Endodermal cell (in vitro differentiated cells): Measurements from ENCODE around the gene SLC30A2. TPM values are rescaled to one million over a fixed set of nuclear protein-coding genes. Genes with fewer than 3 reads are reported as not detected.

Experiments used
- DNase-seq: peaks from one replicate; pipeline ENCODE4 v3.0.0-alpha.2; 2017
- H3K27ac ChIP-seq: 2 replicates; pipeline ENCODE4 v1.5.1; 2013; ENCODE audit warnings: mild to moderate bottlenecking, low read depth, low read length, moderate library complexity
- H3K27me3 ChIP-seq: 2 replicates; pipeline ENCODE4 v1.6.1; 2013; ENCODE audit warnings: mild to moderate bottlenecking, low read length, moderate library complexity; ENCODE audit not compliant: insufficient read depth, control insufficient read depth, poor library complexity, severe bottlenecking
- H3K36me3 ChIP-seq: 2 replicates; pipeline ENCODE4 v1.7.0; 2013; ENCODE audit warnings: mild to moderate bottlenecking, low read length, moderate library complexity; ENCODE audit not compliant: control insufficient read depth, insufficient read depth
- H3K4me1 ChIP-seq: one replicate; pipeline ENCODE4 v1.7.0; 2013; ENCODE audit warnings: low read length; ENCODE audit not compliant: control insufficient read depth, insufficient read depth
- H3K4me3 ChIP-seq: 2 replicates; pipeline ENCODE4 v1.5.1; 2013; ENCODE audit warnings: mild to moderate bottlenecking, low read length, moderate library complexity
- H3K9ac ChIP-seq: 2 replicates; pipeline ENCODE4 v1.6.1; 2013; ENCODE audit warnings: mild to moderate bottlenecking, low read length, moderate library complexity; ENCODE audit not compliant: poor library complexity, severe bottlenecking; ENCODE audit errors: extremely low read depth
- H3K9me3 ChIP-seq: 2 replicates; pipeline ENCODE4 v1.6.1; 2013; ENCODE audit warnings: mild to moderate bottlenecking, low read length, moderate library complexity; ENCODE audit not compliant: control insufficient read depth
- H3K27ac Mint-ChIP-seq: 2 replicates; pipeline ENCODE4 v1.8.0; 2020; ENCODE audit warnings: mixed read lengths
- H3K27me3 Mint-ChIP-seq: 2 replicates; pipeline ENCODE4 v1.8.0; 2021; ENCODE audit warnings: mild to moderate bottlenecking, mixed read lengths; ENCODE audit not compliant: insufficient read depth
- H3K36me3 Mint-ChIP-seq: 2 replicates; pipeline ENCODE4 v1.8.0; 2020; ENCODE audit warnings: low read depth, mixed read lengths
- H3K4me1 Mint-ChIP-seq: 2 replicates; pipeline ENCODE4 v1.8.0; 2020; ENCODE audit warnings: mixed read lengths
- H3K4me3 Mint-ChIP-seq: 2 replicates; pipeline ENCODE4 v1.8.0; 2020; ENCODE audit warnings: mild to moderate bottlenecking, moderate library complexity, mixed read lengths
- H3K9me3 Mint-ChIP-seq: 2 replicates; pipeline ENCODE4 v1.8.0; 2020; ENCODE audit warnings: mild to moderate bottlenecking, mixed read lengths
- CTCF ChIP-seq: fragments of 200-600 bp; sonication (generic); conservative IDR thresholded peaks from 2 replicates; pipeline ENCODE4 v1.5.0; 2021; ENCODE audit warnings: antibody characterized with exemption, mild to moderate bottlenecking
- WGBS, 2 experiments: methylation state at CpG; one replicate each; pipeline versions ENCODE4 v1.1.5 to v1.1.7; 2013; ENCODE audit warnings: missing lambda C conversion rate in 2 of 2, mixed read lengths in 1 of 2; ENCODE audit not compliant: insufficient coverage in 1 of 2, insufficient read length in 1 of 2; 5-methylcytosine and 5-hydroxymethylcytosine counted together
- total RNA-seq, 2 donors: library from RNA; stranded (reverse); fragmentation: NEBNext Ultra II Directional in 1 of 2; extraction: Animal tissue kit (Norgen Biotek cat#: 25700) in 1 of 2; gene quantifications; 2 replicates in 1 of 2; 3 replicates in 1 of 2; pipeline ENCODE4 v1.2.1, GENCODE V29; 2021

SLC30A2 gene
- total RNA-seq, 2 donors from 2014 or later = not detected

- Histone ChIP-seq H3K9me3 (no peaks in the 10 kb centered on the region), H3K27me3 (peaks cover 51% of the 10 kb centered on the region), H3K36me3 (no peaks in the 10 kb centered on the region), H3K9ac (no peak overlapping the region), H3K27ac (no peak overlapping the region), H3K4me1 (peaks cover 3% of the 10 kb centered on the region), H3K4me3 (no peak overlapping the region)
- DNase-seq = no peak
- Mint-ChIP-seq H3K36me3 (no peaks in the 10 kb centered on the region), H3K4me3 (no peak overlapping the region), H3K9me3 (no peaks in the 10 kb centered on the region), H3K4me1 (peaks cover 3% of the 10 kb centered on the region), H3K27me3 (peaks cover 60% of the 10 kb centered on the region), H3K27ac (no peak overlapping the region)
- WGBS, 2 experiments = 96 to 97% methylated on average over 6 of the region's 6 CpGs
- no peak for TF ChIP-seq CTCF
Measured at GRCh38 chr1:26050248-26050640, 4.3 kb upstream of the SLC30A2 start.

- peaks cover 56% of the 10 kb centered on the region for H3K27me3 ChIP-seq
- WGBS, 2 experiments = 83 to 85% methylated on average over 9 to 10 of the region's 10 CpGs
Measured at GRCh38 chr1:26049531-26050247, 3.8 kb upstream of the SLC30A2 start.

DNA sequence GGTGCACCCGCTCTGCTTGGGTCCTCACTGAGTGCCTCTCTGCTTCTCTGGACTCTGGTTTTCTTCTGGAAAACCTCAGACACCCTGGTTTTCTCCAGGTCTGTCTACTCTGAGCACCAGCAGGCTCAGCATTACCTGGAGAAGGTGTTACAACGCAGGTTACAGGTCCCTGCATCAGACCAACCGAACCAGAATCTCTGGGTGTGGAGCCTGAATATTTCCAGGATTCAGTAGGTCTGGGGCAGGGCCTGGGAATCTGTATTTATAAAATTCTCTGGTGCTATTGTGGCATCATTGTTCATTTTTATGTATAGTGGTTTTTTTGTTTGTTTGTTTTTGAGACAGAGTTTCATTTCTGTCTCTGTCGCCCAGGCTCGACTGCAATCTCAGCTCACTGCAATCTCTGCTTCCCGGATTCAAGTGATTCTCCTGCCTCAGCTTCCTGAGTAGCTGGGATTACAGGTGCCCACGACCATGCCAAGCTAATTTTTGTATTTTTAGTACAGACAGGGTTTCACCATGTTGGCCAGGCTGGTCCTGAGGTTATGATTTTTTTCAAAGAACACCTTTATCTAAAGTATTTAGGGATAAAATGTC is 1.5 kb upstream of the SLC30A2 start:
- Histone ChIP-seq H3K4me3 (no peak overlapping the region), H3K9ac (no peak overlapping the region), H3K27ac (no peak overlapping the region), H3K4me1 (peaks cover 3% of the 10 kb centered on the region), H3K27me3 (peaks cover 80% of the 10 kb centered on the region), H3K36me3 (no peaks in the 10 kb centered on the region), H3K9me3 (no peaks in the 10 kb centered on the region)
- Mint-ChIP-seq H3K4me3 (no peak overlapping the region), H3K36me3 (no peaks in the 10 kb centered on the region), H3K4me1 (peaks cover 2% of the 10 kb centered on the region), H3K27me3 (peaks cover 80% of the 10 kb centered on the region), H3K9me3 (no peaks in the 10 kb centered on the region), H3K27ac (no peak overlapping the region)
- no peak for TF ChIP-seq CTCF
- no peak for DNase-seq
- WGBS, 2 experiments = 86 to 89% methylated on average over 7 of the region's 7 CpGs

More at GRCh38 chr1:26049531-26050247, 3.8 kb upstream of the SLC30A2 start:
- Mint-ChIP-seq H3K27me3 (peaks cover 65% of the 10 kb centered on the region), H3K9me3 (no peaks in the 10 kb centered on the region), H3K4me3 (no peak overlapping the region), H3K36me3 (no peaks in the 10 kb centered on the region), H3K27ac (no peak overlapping the region), H3K4me1 (peaks cover 5% of the 10 kb centered on the region)
- Histone ChIP-seq H3K27ac (no peak overlapping the region), H3K4me3 (no peak overlapping the region), H3K9me3 (no peaks in the 10 kb centered on the region), H3K9ac (no peak overlapping the region), H3K36me3 (no peaks in the 10 kb centered on the region), H3K4me1 (peaks cover 3% of the 10 kb centered on the region)
- DNase-seq = no peak
- TF ChIP-seq CTCF = no peak
